A549 (cell line): ENCODE results near the gene CSKMT. TPM values are rescaled to one million over a fixed set of nuclear protein-coding genes. Genes with fewer than 3 reads are reported as not detected.

Experiments
- ATAC-seq, 2 experiments: fragments of 200-7000 bp in 1 of 2; fragments of >200 bp in 1 of 2; cut with Nextera tagmentation in 1 of 2; cut with Tn5 transposase in 1 of 2; 3 replicates each; pipeline versions ENCODE4 v1.8.0 to v1.9.1; 2018 to 2020; ENCODE audit warnings: mild to moderate bottlenecking in 1 of 2, moderate library complexity in 1 of 2
- CTCF ChIA-PET: fragments of 300-600 bp; sonication (Branson Sonifier 250); formaldehyde crosslinking; extraction: SDS; loops from one replicate; lab custom pipeline; 2021; ENCODE audit warnings: antibody characterized with exemption, inconsistent platforms; lab: Yijun Ruan, JAX
- POLR2A ChIA-PET: fragments of 350-600 bp; formaldehyde crosslinking; extraction: SDS; loops from one replicate; lab custom pipeline; 2021; ENCODE audit warnings: antibody characterized with exemption, inconsistent platforms; lab: Yijun Ruan, JAX
- DNase-seq, 2 experiments: peaks; one replicate each; pipeline versions ENCODE4 v3.0.0 to v3.0.0-alpha.2; 2011 to 2016; ENCODE audit warnings: low read depth in 1 of 2, low spot score in 1 of 2
- FAIRE-seq: peaks from 2 replicates; lab custom pipeline; 2011; peaks lifted over from hg19 to GRCh38; lab: Jason Lieb, UNC
- H3K27ac ChIP-seq, 2 experiments: fragments of >200 bp; sonication (Bioruptor Twin); formaldehyde crosslinking; 3 replicates each; pipeline ENCODE4 v1.5.1; 2016 to 2017
- H3K4me1 ChIP-seq: fragments of >200 bp; sonication (Bioruptor Twin); formaldehyde crosslinking; 3 replicates; pipeline ENCODE4 v1.6.1; 2016
- H3K4me2 ChIP-seq: fragments of >200 bp; sonication (Bioruptor Twin); formaldehyde crosslinking; 3 replicates; pipeline ENCODE4 v1.6.1; 2016
- H3K4me3 ChIP-seq: fragments of >200 bp; sonication (Bioruptor Twin); formaldehyde crosslinking; 3 replicates; pipeline ENCODE4 v1.5.1; 2016
- H3K9me3 ChIP-seq: fragments of >200 bp; sonication (Bioruptor Twin); formaldehyde crosslinking; 3 replicates; pipeline ENCODE4 v1.6.1; 2016
- BCL3 ChIP-seq: fragments of >200 bp; sonication (Bioruptor Twin); formaldehyde crosslinking; IDR thresholded peaks from 3 replicates; pipeline ENCODE4 v1.6.1; 2016
- CBX2 ChIP-seq: fragments of 200-600 bp; sonication (generic); IDR thresholded peaks from 2 replicates; pipeline ENCODE4 v1.6.1; 2016; ENCODE audit warnings: low read depth, mild to moderate bottlenecking, borderline replicate concordance
- CHD2 ChIP-seq: fragments of 150-350 bp; IDR thresholded peaks from 2 replicates; pipeline ENCODE4 v1.6.1; 2014; ENCODE audit warnings: low read length; ENCODE audit not compliant: partially characterized antibody
- CHD4 ChIP-seq: fragments of 200-600 bp; sonication (generic); IDR thresholded peaks from 2 replicates; pipeline ENCODE4 v1.6.1; 2016; ENCODE audit warnings: antibody characterized with exemption, mild to moderate bottlenecking, borderline replicate concordance
- E2F6 ChIP-seq: IDR thresholded peaks from 2 replicates; pipeline ENCODE4 v1.6.1; 2012; ENCODE audit warnings: low read depth, borderline replicate concordance
- EHF ChIP-seq: fragments of 250-450 bp; sonication (Bioruptor Pico); IDR thresholded peaks from 2 replicates; pipeline ENCODE4 v1.5.0; 2020; ENCODE audit warnings: mild to moderate bottlenecking
- EHMT2 ChIP-seq: fragments of 200-600 bp; sonication (generic); IDR thresholded peaks from 2 replicates; pipeline ENCODE4 v1.6.1; 2016; ENCODE audit warnings: antibody characterized with exemption, low read depth, mild to moderate bottlenecking, moderate library complexity
- HOXB13 ChIP-seq: fragments of 250-450 bp; sonication (Bioruptor Pico); IDR thresholded peaks from 2 replicates; pipeline ENCODE4 v1.5.0; 2020; ENCODE audit warnings: low read depth, mild to moderate bottlenecking, moderate library complexity
- HOXB5 ChIP-seq: fragments of 250-450 bp; sonication (Bioruptor Pico); IDR thresholded peaks from 2 replicates; pipeline ENCODE4 v1.5.0; 2020; ENCODE audit warnings: mild to moderate bottlenecking, moderate library complexity
- KDM5A ChIP-seq: fragments of 200-600 bp; sonication (generic); IDR thresholded peaks from 2 replicates; pipeline ENCODE4 v1.6.1; 2016; ENCODE audit warnings: antibody characterized with exemption, mild to moderate bottlenecking
- NFE2L2 ChIP-seq: fragments of 150-350 bp; conservative IDR thresholded peaks from 2 replicates; pipeline ENCODE4 v1.6.1; 2014; ENCODE audit warnings: low read length
- NR3C1 ChIP-seq: fragments of >200 bp; sonication (Bioruptor Twin); formaldehyde crosslinking; IDR thresholded peaks from 3 replicates; pipeline ENCODE4 v1.6.1; 2017
- PBX3 ChIP-seq: IDR thresholded peaks from 2 replicates; pipeline ENCODE4 v1.6.1; 2012
- POLR2AphosphoS2 ChIP-seq: conservative IDR thresholded peaks from 2 replicates; pipeline ENCODE4 v1.6.1; 2012; ENCODE audit warnings: low read length, improper control_type of control experiment, inconsistent platforms
- REST ChIP-seq: fragments of 200-600 bp; sonication (generic); IDR thresholded peaks from 2 replicates; pipeline ENCODE4 v1.6.1; 2016; ENCODE audit warnings: antibody characterized with exemption, mild to moderate bottlenecking, moderate library complexity
- SMC3 ChIP-seq: fragments of >200 bp; sonication (Bioruptor Twin); formaldehyde crosslinking; IDR thresholded peaks from 3 replicates; pipeline ENCODE4 v1.6.1; 2018; ENCODE audit warnings: inconsistent platforms
- SREBF2 ChIP-seq: fragments of 450-650 bp; IDR thresholded peaks from 2 replicates; pipeline ENCODE4 v1.6.1; 2014; ENCODE audit warnings: mild to moderate bottlenecking, moderate library complexity
- TFCP2L1 ChIP-seq: fragments of 250-450 bp; sonication (Bioruptor Pico); IDR thresholded peaks from 2 replicates; pipeline ENCODE4 v1.5.0; 2021; ENCODE audit warnings: mild to moderate bottlenecking
- USF2 ChIP-seq: fragments of 450-650 bp; IDR thresholded peaks from 2 replicates; pipeline ENCODE4 v1.6.1; 2014; ENCODE audit warnings: antibody characterized with exemption
- ZNF302 ChIP-seq: fragments of 250-450 bp; sonication (Bioruptor Pico); IDR thresholded peaks from 2 replicates; pipeline ENCODE4 v1.9.0; 2021; ENCODE audit warnings: inconsistent platforms, mild to moderate bottlenecking, moderate library complexity
- ZSCAN20 ChIP-seq: fragments of 250-450 bp; sonication (Bioruptor Pico); IDR thresholded peaks from 2 replicates; pipeline ENCODE4 v1.8.0; 2022; ENCODE audit warnings: mild to moderate bottlenecking, moderate library complexity
- WGBS: methylation state at CpG from one replicate; pipeline ENCODE4 v1.1.6; 2017; ENCODE audit errors: missing lambda C conversion rate; 5-methylcytosine and 5-hydroxymethylcytosine counted together
- polyA plus RNA-seq, 4 experiments: library from polyadenylated mRNA; depleted of rRNA in 3 of 4; stranded (reverse); fragments of >200 nt; fragmentation: RNase III in 1 of 4; extraction: RNeasy Plus Mini Kit Qiagen cat#74134 plus additional on column Dnase treatment in 1 of 4; gene quantifications; 2 replicates in 3 of 4; 3 replicates in 1 of 4; pipeline ENCODE4 v1.2.3, GENCODE V29; 2011 to 2017

Gene CSKMT
- polyA plus RNA-seq, 2 of the 4 experiments (the other 2 are of a cell fraction) = 5.7 to 14.3 TPM

- DNase-seq (no peak), ATAC-seq (no peak), FAIRE-seq (no peak)
- H3K4me1 ChIP-seq = peaks cover 4% of the 10 kb centered on the region; the same call in 2 of the 3 replicates
- no peaks in the 10 kb centered on the region for H3K9me3 ChIP-seq
- no peak overlapping the region for H3K4me3 ChIP-seq
- WGBS = 61% methylated on average over 5 of the region's 5 CpGs
- H3K27ac ChIP-seq = no peak overlapping the region
- H3K4me2 ChIP-seq = no peak overlapping the region
- ChIA-PET POLR2A (interaction anchor here (1.7 to 3.6 kb wide), 2 partner anchors 8 to 65 kb away, joined by 5 to 35 read pairs; partner anchors contain the start of genes C11orf98, CSKMT and TUT1), CTCF (interaction anchor here (0.9 to 3.6 kb wide), 5 partner anchors 9 to 44 kb away, joined by 3 to 14 read pairs (median 3); partner anchors contain the start of genes EML3 and ROM1)
- no peak for TF ChIP-seq NFE2L2
- TF ChIP-seq SMC3 = no peak
- TF ChIP-seq ZSCAN20 = no peak
- no peak for TF ChIP-seq KDM5A
- no peak for TF ChIP-seq EHMT2
- no peak for TF ChIP-seq USF2
- no peak for TF ChIP-seq NR3C1
- TF ChIP-seq CBX2 = no peak
- no peak for TF ChIP-seq HOXB5
- TF ChIP-seq CHD2 = no peak
- no peak for TF ChIP-seq EHF (CRISPR knock-in tag)
- no peak for TF ChIP-seq BCL3
- no peak for TF ChIP-seq POLR2AphosphoS2
- TF ChIP-seq ZNF302 = no peak
- TF ChIP-seq TFCP2L1 = no peak
- no peak for TF ChIP-seq SREBF2
These were observed 8.2 kb upstream of the CSKMT start for GRCh38 chr11:62656796-62657429.

- peaks cover 24% of the 10 kb centered on the region for H3K4me1 ChIP-seq
- TF ChIP-seq NFE2L2 (no peak), E2F6 (0 out of 2 replicates have a peak, but pooled peaks have one; percentile 22), PBX3 (no peak), REST (no peak), ZSCAN20 (no peak), CHD4 (peak; percentile 54; the same call in 1 of the 2 replicates), HOXB13 (CRISPR knock-in tag) (no peak), TFCP2L1 (no peak)
- peak; percentile 70 for ATAC-seq
- WGBS = 4% methylated on average over 15 of the region's 36 CpGs
- H3K4me2 ChIP-seq = peak overlapping the region; percentile 64
- POLR2A ChIA-PET = interaction anchor here (0.6 to 5.5 kb wide), 40 partner anchors 8 to 849 kb away, joined by 3 to 91 read pairs (median 6); partner anchors contain the start of genes B3GAT3, EEF1G, EML3 and GANAB
- H3K4me3 ChIP-seq = peak overlapping the region; percentile 79
- DNase-seq = peak in 1 of 2 experiments; percentile 72
- FAIRE-seq = no peak
- peak overlapping the region; percentile 93 to 96 for H3K27ac ChIP-seq
- CTCF ChIA-PET = interaction anchor here (0.9 to 1.6 kb wide), 12 partner anchors 8 to 271 kb away, joined by 3 to 6 read pairs (median 4); partner anchors contain the start of genes B3GAT3, LBHD1 and ROM1
- no peaks in the 10 kb centered on the region for H3K9me3 ChIP-seq
These were observed 572 bp upstream of the CSKMT start for GRCh38 chr11:62664405-62665074.
